Suprapubic skin (tissue), 4 donors: ENCODE results near the gene IRX4. TPM values are rescaled to one million over a fixed set of nuclear protein-coding genes. Genes with fewer than 3 reads are reported as not detected.

Experiments
- DNase-seq, 2 donors: peaks; one replicate each; pipeline ENCODE4 v3.0.0-alpha.2; 2019; ENCODE audit warnings: low spot score in 2 of 2
- H3K27ac ChIP-seq: fragments of 200-600 bp; sonication (generic); one replicate; pipeline ENCODE4 v1.5.1; 2019
- H3K27me3 ChIP-seq: fragments of 200-600 bp; sonication (generic); one replicate; pipeline ENCODE4 v1.5.1; 2019
- H3K36me3 ChIP-seq: fragments of 200-600 bp; sonication (generic); one replicate; pipeline ENCODE4 v1.5.1; 2019
- H3K4me1 ChIP-seq: fragments of 200-600 bp; sonication (generic); one replicate; pipeline ENCODE4 v1.5.1; 2019
- H3K4me3 ChIP-seq: fragments of 200-600 bp; sonication (generic); one replicate; pipeline ENCODE4 v1.5.1; 2019; ENCODE audit warnings: mild to moderate bottlenecking
- H3K9me3 ChIP-seq: fragments of 200-600 bp; sonication (generic); one replicate; pipeline ENCODE4 v1.5.1; 2019
- CTCF ChIP-seq, 2 donors: fragments of 200-600 bp in 1 of 2; fragments of 450-650 bp in 1 of 2; sonication (generic) in 1 of 2; IDR thresholded peaks; one replicate each; pipeline ENCODE4 v1.5.1; 2016 to 2019; ENCODE audit warnings: antibody characterized with exemption in 2 of 2, mild to moderate bottlenecking in 1 of 2, moderate library complexity in 1 of 2
- EP300 ChIP-seq: sonication (generic); formaldehyde crosslinking; IDR thresholded peaks from one replicate; pipeline ENCODE4 v1.6.1; 2017; ENCODE audit warnings: antibody characterized with exemption
- POLR2A ChIP-seq, 2 donors: fragments of 450-650 bp; IDR thresholded peaks; one replicate each; pipeline ENCODE4 v1.6.1; 2017; ENCODE audit warnings: antibody characterized with exemption in 2 of 2, mild to moderate bottlenecking in 2 of 2, moderate library complexity in 2 of 2
- POLR2AphosphoS5 ChIP-seq, 3 donors: sonication (generic); formaldehyde crosslinking; IDR thresholded peaks; one replicate each; pipeline ENCODE4 v1.6.1; 2017; ENCODE audit warnings: antibody characterized with exemption in 3 of 3
- WGBS: methylation state at CpG from one replicate; pipeline ENCODE4 v1.1.5; 2018; 5-methylcytosine and 5-hydroxymethylcytosine counted together
- total RNA-seq, 4 donors: library from RNA; depleted of rRNA; stranded (reverse); fragments of >200 nt; gene quantifications; one replicate each; pipeline ENCODE4 v1.1.0, GENCODE V29; 2016

IRX4 gene
- total RNA-seq, 4 donors from 2014 or later: 20.3 to 45.9 (median 33.5) TPM

- Histone ChIP-seq H3K27ac (peak overlapping the region; percentile 85), H3K4me1 (peaks cover 43% of the 10 kb centered on the region), H3K36me3 (no peaks in the 10 kb centered on the region), H3K9me3 (no peaks in the 10 kb centered on the region), H3K4me3 (peak overlapping the region; percentile 60), H3K27me3 (peaks cover 88% of the 10 kb centered on the region)
- no peak for DNase-seq
- no peak for TF ChIP-seq EP300
- no peak for TF ChIP-seq CTCF (IDR thresholded peaks at IDR 0.05)
- TF ChIP-seq POLR2AphosphoS5 (IDR thresholded peaks at IDR 0.05): no peak
- no peak for TF ChIP-seq POLR2A (IDR thresholded peaks at IDR 0.05)
- 15% methylated on average over 15 of the region's 31 CpGs for WGBS
Measured at GRCh38 chr5:1887588-1888360, 5.0 kb upstream of the IRX4 start.

DNA sequence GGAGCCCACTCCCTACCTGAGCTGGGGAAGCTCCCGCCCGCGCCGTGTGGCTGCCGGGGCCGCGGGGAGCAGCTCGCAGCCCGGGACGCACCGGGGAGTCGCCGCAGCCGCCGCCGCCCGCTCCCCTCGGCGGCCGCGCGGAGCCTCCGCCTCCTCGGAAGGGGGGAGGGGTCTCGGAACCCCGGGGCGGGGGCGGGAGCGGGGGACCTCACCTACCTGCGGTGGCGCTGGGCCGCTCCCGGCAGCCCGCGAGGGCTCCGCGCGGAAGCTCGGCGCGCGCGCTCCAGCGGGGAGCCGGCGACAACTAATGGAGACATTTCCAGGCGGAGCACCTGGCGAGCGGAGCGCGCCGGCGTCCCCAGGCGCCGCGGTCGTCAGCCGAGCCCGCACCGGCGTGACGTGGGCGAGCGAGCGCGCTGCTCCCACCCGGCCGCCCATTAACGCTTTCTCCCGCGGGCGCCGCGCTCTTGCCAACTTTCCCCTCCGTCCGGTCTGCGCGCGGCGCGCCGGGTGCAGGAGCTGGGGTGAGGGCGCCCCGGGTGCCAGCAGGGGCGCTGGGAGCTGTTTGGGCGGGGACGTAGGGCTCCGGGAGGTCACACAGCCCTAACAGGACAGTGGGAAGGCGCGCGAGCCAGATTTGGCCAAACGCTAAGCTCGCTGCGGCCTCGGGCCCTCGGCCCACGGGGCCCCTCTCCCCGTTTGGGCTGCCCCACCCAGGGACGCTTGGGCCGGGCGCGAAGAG, 4.3 kb upstream of the IRX4 start:
- Histone ChIP-seq H3K4me3 (peak overlapping the region; percentile 60), H3K27me3 (peaks cover 88% of the 10 kb centered on the region), H3K27ac (peak overlapping the region; percentile 85), H3K9me3 (no peaks in the 10 kb centered on the region), H3K36me3 (no peaks in the 10 kb centered on the region), H3K4me1 (peaks cover 51% of the 10 kb centered on the region)
- no peak for DNase-seq
- no CpG with 5 or more reads among the region's 102 CpGs for WGBS
- TF ChIP-seq EP300: no peak
- TF ChIP-seq POLR2A (IDR thresholded peaks at IDR 0.05): no peak
- no peak for TF ChIP-seq POLR2AphosphoS5 (IDR thresholded peaks at IDR 0.05)
- TF ChIP-seq CTCF (IDR thresholded peaks at IDR 0.05): no peak

DNA sequence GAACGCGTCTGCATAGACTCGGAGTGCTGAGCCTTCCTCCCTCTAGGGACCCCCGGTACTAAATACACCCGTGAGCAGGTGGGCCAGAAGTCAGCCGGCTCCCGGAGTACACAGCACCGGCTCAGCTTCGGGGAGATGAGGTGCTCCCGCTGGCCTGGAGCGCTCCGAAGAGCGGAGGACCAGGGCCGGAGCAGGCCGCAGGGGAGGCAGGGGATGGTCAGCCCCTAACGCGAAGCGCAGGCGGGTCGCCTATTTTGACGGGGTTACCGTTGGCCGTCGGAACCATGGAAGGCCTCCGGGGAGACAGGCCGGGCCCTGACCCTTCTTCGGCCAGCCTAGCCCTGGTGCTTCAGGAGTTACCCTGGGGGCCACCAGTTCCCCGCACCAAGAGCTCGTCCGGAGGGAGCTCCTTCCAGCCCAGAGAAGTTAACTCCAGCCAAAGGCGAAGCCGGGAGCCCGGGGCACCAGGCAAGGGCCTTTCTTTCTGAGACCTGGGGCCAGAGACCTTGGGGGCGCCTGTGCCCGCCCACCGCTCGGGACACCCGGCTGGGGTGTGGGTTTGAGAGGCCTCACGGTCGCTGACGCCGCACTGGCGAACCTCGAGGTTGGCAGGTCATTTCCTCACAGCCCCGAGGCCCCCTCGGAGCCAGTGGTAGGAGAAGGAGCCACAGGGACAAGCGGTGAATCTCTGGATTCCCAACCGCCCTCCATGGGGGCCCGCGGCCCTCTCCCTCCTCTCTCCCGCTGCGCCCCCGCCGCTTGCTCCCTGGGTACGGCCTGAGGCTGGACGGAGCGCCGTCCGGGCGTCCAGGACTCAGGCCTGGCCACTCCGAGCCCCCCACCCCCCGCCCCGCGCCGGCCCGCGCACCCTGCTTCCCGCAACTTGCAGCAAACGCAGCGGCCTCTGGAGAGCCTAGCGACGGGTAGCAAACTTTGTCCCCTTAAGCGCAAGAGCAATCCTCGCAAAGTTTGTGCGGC, 3.4 kb upstream of the IRX4 start:
- Histone ChIP-seq H3K27ac (peak overlapping the region; percentile 85), H3K4me1 (peaks cover 59% of the 10 kb centered on the region), H3K9me3 (no peaks in the 10 kb centered on the region), H3K36me3 (no peaks in the 10 kb centered on the region), H3K4me3 (peak overlapping the region; percentile 60), H3K27me3 (peaks cover 92% of the 10 kb centered on the region)
- no peak for TF ChIP-seq EP300
- WGBS: 3% methylated on average over 28 of the region's 75 CpGs
- no peak for DNase-seq

DNA sequence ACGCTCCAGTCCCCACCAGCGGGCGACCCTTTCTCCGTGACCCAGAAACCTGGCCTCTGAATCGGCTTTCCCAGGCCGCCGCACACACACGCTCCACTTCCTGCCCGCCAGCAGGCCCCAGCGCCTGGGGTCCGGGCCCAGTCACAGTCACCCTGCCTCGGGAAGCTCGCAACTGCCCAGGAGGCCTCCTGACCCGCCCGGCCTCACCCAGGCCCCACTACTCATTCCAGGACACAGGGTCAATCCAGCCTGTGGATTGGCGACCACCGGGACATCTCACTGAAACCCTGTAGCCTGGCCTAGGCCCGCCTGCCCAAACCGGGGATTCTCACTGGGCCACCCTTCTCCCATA, 2.7 kb upstream of the IRX4 start:
- peaks cover 99% of the 10 kb centered on the region for H3K27me3 ChIP-seq
- peak overlapping the region; percentile 60 for H3K4me3 ChIP-seq
- H3K36me3 ChIP-seq: peaks cover under 1% of the 10 kb centered on the region
- H3K27ac ChIP-seq: peak overlapping the region; percentile 85
- H3K9me3 ChIP-seq: no peaks in the 10 kb centered on the region
- H3K4me1 ChIP-seq: peaks cover 59% of the 10 kb centered on the region
- no peak for DNase-seq
- WGBS: 11% methylated on average over 14 of the region's 19 CpGs
- TF ChIP-seq EP300 (no peak), CTCF (IDR thresholded peaks at IDR 0.05) (no peak), POLR2A (IDR thresholded peaks at IDR 0.05) (no peak), POLR2AphosphoS5 (IDR thresholded peaks at IDR 0.05) (no peak)

DNA sequence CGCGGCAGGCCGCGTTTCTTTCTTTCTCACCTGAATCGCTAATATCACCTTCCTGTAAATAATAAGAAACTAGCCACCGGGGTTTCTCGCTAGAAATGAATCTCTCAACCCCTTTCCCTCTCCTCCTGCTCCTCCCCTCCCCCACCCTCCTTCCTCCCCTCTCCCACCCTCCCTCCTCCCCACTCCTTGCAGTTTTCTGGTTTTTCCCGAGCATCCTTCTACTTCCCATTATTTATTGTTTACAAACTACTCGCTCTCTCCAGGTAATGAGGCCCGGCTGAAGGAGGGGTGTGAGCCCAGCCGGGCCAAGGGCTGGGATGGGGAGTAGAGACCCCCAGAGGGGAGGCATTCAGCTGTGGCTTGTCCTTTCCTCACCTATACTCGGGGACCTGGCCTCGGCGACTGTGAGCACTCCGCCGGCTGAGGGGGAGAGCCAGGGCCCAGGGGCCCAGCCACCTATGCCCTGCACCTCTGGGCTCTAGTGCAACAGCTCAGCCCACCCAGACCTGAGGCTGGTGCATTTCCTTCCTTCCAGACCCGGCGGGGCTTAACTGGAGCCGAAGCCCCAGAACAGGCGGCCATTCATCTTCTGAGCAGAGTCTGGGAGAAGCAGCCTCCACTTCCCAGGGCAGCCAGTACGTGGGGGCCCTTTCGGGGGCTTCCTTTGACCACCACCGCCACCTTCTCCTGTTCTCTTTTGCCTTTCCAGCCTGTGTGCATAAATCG, 2.1 kb upstream of the IRX4 start:
- Histone ChIP-seq H3K36me3 (peaks cover 6% of the 10 kb centered on the region), H3K4me3 (peak overlapping the region; percentile 60), H3K27me3 (peaks cover 99% of the 10 kb centered on the region), H3K27ac (peak overlapping the region; percentile 85), H3K4me1 (peaks cover 59% of the 10 kb centered on the region), H3K9me3 (no peaks in the 10 kb centered on the region)
- whole genome bisulfite sequencing: 13% methylated on average over 24 of the region's 24 CpGs
- DNase-seq: no peak
- TF ChIP-seq EP300: no peak
- TF ChIP-seq CTCF (IDR thresholded peaks at IDR 0.05): no peak
- no peak for TF ChIP-seq POLR2AphosphoS5 (IDR thresholded peaks at IDR 0.05)
- TF ChIP-seq POLR2A (IDR thresholded peaks at IDR 0.05): no peak
